H9 (cell line): ENCODE measurements around the gene MIPOL1. TPM values are rescaled to one million over a fixed set of nuclear protein-coding genes. Genes with fewer than 3 reads are reported as not detected.

Experiments
- DNase-seq: peaks from one replicate; pipeline ENCODE4 v3.0.0-alpha.2; 2017
- H2AFZ ChIP-seq: one replicate; pipeline ENCODE4 v1.6.1; 2013; ENCODE audit warnings: mild to moderate bottlenecking, low read length, control low read depth, moderate library complexity
- H2AK5ac ChIP-seq: 2 replicates; pipeline ENCODE4 v1.6.1; 2013; ENCODE audit warnings: low read length, control low read depth, mixed read lengths; ENCODE audit not compliant: insufficient read length
- H2BK120ac ChIP-seq: one replicate; pipeline ENCODE4 v1.6.1; 2013; ENCODE audit warnings: low read depth, mild to moderate bottlenecking, low read length, control low read depth, inconsistent platforms; ENCODE audit not compliant: poor library complexity, severe bottlenecking
- H2BK12ac ChIP-seq: 2 replicates; pipeline ENCODE4 v1.6.1; 2013; ENCODE audit warnings: low read length, control low read depth, mixed read lengths, low read depth; ENCODE audit not compliant: insufficient read length
- H2BK15ac ChIP-seq: 2 replicates; pipeline ENCODE4 v1.6.1; 2013; ENCODE audit warnings: low read depth, low read length, control low read depth
- H2BK20ac ChIP-seq: one replicate; pipeline ENCODE4 v1.6.1; 2013; ENCODE audit warnings: low read depth, mild to moderate bottlenecking, low read length, control low read depth, inconsistent platforms; ENCODE audit not compliant: poor library complexity, severe bottlenecking
- H2BK5ac ChIP-seq: 2 replicates; pipeline ENCODE4 v1.6.1; 2013; ENCODE audit warnings: low read length, control low read depth, mixed read lengths; ENCODE audit not compliant: insufficient read length
- H3K14ac ChIP-seq: 2 replicates; pipeline ENCODE4 v1.6.1; 2013; ENCODE audit warnings: low read length, control low read depth; ENCODE audit not compliant: insufficient read depth
- H3K18ac ChIP-seq: 2 replicates; pipeline ENCODE4 v1.6.1; 2013; ENCODE audit warnings: low read depth, mild to moderate bottlenecking, mixed read lengths, low read length, control low read depth; ENCODE audit not compliant: insufficient read length
- H3K23ac ChIP-seq: 2 replicates; pipeline ENCODE4 v1.6.1; 2013; ENCODE audit warnings: low read length, control low read depth, mixed read lengths, low read depth; ENCODE audit not compliant: insufficient read length
- H3K23me2 ChIP-seq: 2 replicates; pipeline ENCODE4 v1.6.1; 2013; ENCODE audit warnings: low read depth, mild to moderate bottlenecking, mixed read lengths, low read length, control low read depth; ENCODE audit not compliant: insufficient read length, poor library complexity, severe bottlenecking
- H3K27ac ChIP-seq: 2 replicates; pipeline ENCODE4 v1.5.1; 2013; ENCODE audit warnings: low read length, control low read depth, mixed read lengths, low read depth; ENCODE audit not compliant: insufficient read length
- H3K27me3 ChIP-seq: 2 replicates; pipeline ENCODE4 v1.6.1; 2013; ENCODE audit warnings: low read length, control low read depth, inconsistent platforms; ENCODE audit not compliant: insufficient read depth
- H3K4ac ChIP-seq: 2 replicates; pipeline ENCODE4 v1.6.1; 2013; ENCODE audit warnings: low read depth, mild to moderate bottlenecking, control low read depth, inconsistent platforms, low read length, moderate library complexity
- H3K4me1 ChIP-seq: 2 replicates; pipeline ENCODE4 v1.6.1; 2013; ENCODE audit warnings: low read length, control low read depth, inconsistent platforms; ENCODE audit not compliant: insufficient read depth
- H3K4me2 ChIP-seq: 2 replicates; pipeline ENCODE4 v1.6.1; 2013; ENCODE audit warnings: low read length, control low read depth, mixed read lengths; ENCODE audit not compliant: insufficient read length, insufficient read depth
- H3K56ac ChIP-seq: 2 replicates; pipeline ENCODE4 v1.6.1; 2013; ENCODE audit warnings: low read depth, mild to moderate bottlenecking, mixed read lengths, low read length, control low read depth; ENCODE audit not compliant: insufficient read length
- H3K79me1 ChIP-seq: 2 replicates; pipeline ENCODE4 v1.6.1; 2013; ENCODE audit warnings: low read depth, mild to moderate bottlenecking, moderate library complexity, low read length, control low read depth, inconsistent platforms; ENCODE audit not compliant: insufficient read depth, poor library complexity, severe bottlenecking
- H3K79me2 ChIP-seq: 2 replicates; pipeline ENCODE4 v1.6.1; 2013; ENCODE audit warnings: low read length, control low read depth, inconsistent platforms; ENCODE audit not compliant: insufficient read depth
- H3K9ac ChIP-seq: 2 replicates; pipeline ENCODE4 v1.6.1; 2013; ENCODE audit warnings: low read length, control low read depth, mixed read lengths; ENCODE audit not compliant: insufficient read length; ENCODE audit errors: extremely low read depth
- H3K9me3 ChIP-seq: one replicate; pipeline ENCODE4 v1.6.1; 2013; ENCODE audit warnings: low read depth, low read length, inconsistent platforms; ENCODE audit not compliant: control insufficient read depth
- H3T11ph ChIP-seq: one replicate; pipeline ENCODE4 v1.6.1; 2013; ENCODE audit warnings: mild to moderate bottlenecking, low read length, control low read depth, inconsistent platforms
- H4K20me1 ChIP-seq: one replicate; pipeline ENCODE4 v1.6.1; 2013; ENCODE audit not compliant: control insufficient read depth, insufficient read length, insufficient read depth
- H4K5ac ChIP-seq: 2 replicates; pipeline ENCODE4 v1.6.1; 2013; ENCODE audit warnings: low read depth, mild to moderate bottlenecking, mixed read lengths, low read length, control low read depth; ENCODE audit not compliant: insufficient read length
- H4K8ac ChIP-seq: replicated peaks from 2 replicates; pipeline ENCODE4 v1.6.1; 2013; ENCODE audit warnings: low read length, control low read depth, mixed read lengths, low read depth; ENCODE audit not compliant: insufficient read length
- H4K91ac ChIP-seq: 2 replicates; pipeline ENCODE4 v1.6.1; 2013; ENCODE audit warnings: low read depth, mild to moderate bottlenecking, moderate library complexity, mixed read lengths, low read length, control low read depth; ENCODE audit not compliant: insufficient read length
- H3K27ac Mint-ChIP-seq, 3 experiments: 2 replicates in 2 of 3; 3 replicates in 1 of 3; pipeline ENCODE4 v1.8.0; 2020 to 2021; ENCODE audit warnings: mixed read lengths in 3 of 3, mild to moderate bottlenecking in 1 of 3, moderate library complexity in 1 of 3
- H3K27me3 Mint-ChIP-seq: 2 replicates; pipeline ENCODE4 v1.8.0; 2021; ENCODE audit warnings: low read depth, mild to moderate bottlenecking, moderate library complexity, mixed read lengths
- H3K36me3 Mint-ChIP-seq, 3 experiments: 2 replicates in 2 of 3; 3 replicates in 1 of 3; pipeline ENCODE4 v1.8.0; 2020 to 2021; ENCODE audit warnings: low read depth in 3 of 3, mixed read lengths in 3 of 3; ENCODE audit not compliant: insufficient read depth in 1 of 3
- H3K4me1 Mint-ChIP-seq, 2 experiments: 2 replicates each; pipeline ENCODE4 v1.8.0; 2020; ENCODE audit warnings: mixed read lengths in 2 of 2
- H3K4me3 Mint-ChIP-seq, 2 experiments: 2 replicates in 1 of 2; 3 replicates in 1 of 2; pipeline ENCODE4 v1.8.0; 2020 to 2021; ENCODE audit warnings: mild to moderate bottlenecking in 2 of 2, mixed read lengths in 2 of 2, moderate library complexity in 1 of 2
- H3K9me3 Mint-ChIP-seq, 2 experiments: 2 replicates in 1 of 2; 3 replicates in 1 of 2; pipeline ENCODE4 v1.8.0; 2020; ENCODE audit warnings: mild to moderate bottlenecking in 2 of 2, mixed read lengths in 2 of 2, moderate library complexity in 1 of 2
- WGBS: extraction: QIAGEN DNeasy Blood & Tissue Kit; methylation state at CpG from one replicate; pipeline ENCODE4 v1.1.7; 2013; ENCODE audit warnings: missing lambda C conversion rate, low lambda C conversion rate, mixed read lengths; ENCODE audit not compliant: insufficient read length; ENCODE audit errors: extremely low coverage; 5-methylcytosine and 5-hydroxymethylcytosine counted together
- total RNA-seq: library from RNA; stranded (reverse); gene quantifications from 2 replicates; pipeline ENCODE4 v1.2.1, GENCODE V29; 2021
- TF ChIP-seq, protein P1 (sequence below): fragments of 200-600 bp; sonication (generic); conservative IDR thresholded peaks from 3 replicates; pipeline ENCODE4 v1.8.0; 2021; ENCODE audit warnings: antibody characterized with exemption, mild to moderate bottlenecking

The MIPOL1 gene
- total RNA-seq, 1 experiment from 2014 or later, result 15.6 TPM

DNA sequence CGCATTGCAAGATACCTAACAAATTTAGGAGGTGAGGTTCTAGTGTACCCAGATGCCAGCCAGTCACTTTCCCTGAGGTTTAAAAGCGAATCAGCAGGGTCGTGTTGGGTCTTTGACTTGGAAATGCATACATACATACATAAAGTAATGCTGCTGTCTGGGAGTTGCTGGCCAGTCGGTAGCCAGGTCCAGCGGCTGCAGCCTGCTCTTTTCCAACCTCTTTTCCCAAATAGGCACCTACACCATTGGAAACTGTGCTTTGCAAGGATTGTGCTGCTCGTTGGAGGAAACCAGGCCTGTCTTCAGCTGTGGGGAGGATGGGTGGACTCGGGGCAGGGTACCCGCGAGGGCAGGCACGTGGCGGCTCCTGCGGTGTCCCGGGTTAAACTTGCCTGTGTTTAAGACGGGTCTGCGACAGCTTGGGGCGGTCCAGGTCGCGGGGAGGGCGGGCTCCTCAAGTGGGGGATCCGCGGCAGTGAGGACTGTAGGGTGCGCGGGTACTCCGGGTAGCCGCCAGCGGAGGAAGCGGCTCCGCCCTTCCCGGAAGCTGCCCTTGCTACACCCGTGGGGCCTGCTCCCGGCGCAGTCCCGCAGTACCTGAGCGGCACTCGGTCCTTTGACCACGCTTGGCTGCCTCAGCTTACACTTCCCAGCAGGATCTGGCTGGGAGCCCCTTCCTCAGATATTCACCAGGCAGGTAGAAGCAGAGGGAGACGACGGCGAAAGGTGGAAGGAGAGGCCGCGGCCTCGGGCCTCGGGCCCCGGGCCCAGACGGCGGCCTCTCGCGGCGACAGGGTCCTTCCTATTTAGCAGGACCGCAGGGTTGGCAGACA lies 400.4 kb downstream of the MIPOL1 start:
- Histone ChIP-seq H4K20me1 (peaks cover 3% of the 10 kb centered on the region), H3K27me3 (peaks cover 87% of the 10 kb centered on the region)
- peaks cover 30 to 46% of the 10 kb centered on the region in 2 experiments for H3K4me1 Mint-ChIP-seq

More for the DNA sequence above, 400.4 kb downstream of the MIPOL1 start:
- no peak overlapping the region for H2AFZ ChIP-seq
- no peaks in the 10 kb centered on the region for H3K79me2 ChIP-seq
- no peak overlapping the region for H3K4ac ChIP-seq
- Mint-ChIP-seq H3K27me3 (peaks cover 98% of the 10 kb centered on the region), H3K27ac (no peak overlapping the region), H3K36me3 (no peaks in the 10 kb centered on the region; a peak in 2 of 7 replicates), H3K4me3 (peak overlapping the region; percentile 39 to 73), H3K9me3 (no peaks in the 10 kb centered on the region; a peak in 2 of 5 replicates)
- H3K56ac ChIP-seq, result no peak overlapping the region
- H3K4me2 ChIP-seq, result peak overlapping the region; percentile 45
- no peak overlapping the region for H4K8ac ChIP-seq
- no peak overlapping the region for H2BK20ac ChIP-seq
- H3K4me1 ChIP-seq, result no peaks in the 10 kb centered on the region
- H3K79me1 ChIP-seq, result no peaks in the 10 kb centered on the region
- no CpG with 5 or more reads among the region's 50 CpGs for WGBS
- H2BK5ac ChIP-seq, result no peak overlapping the region
- H4K5ac ChIP-seq, result no peak overlapping the region
- no peak overlapping the region for H2BK120ac ChIP-seq
- no peak overlapping the region for H2BK12ac ChIP-seq
- no peak overlapping the region for H2AK5ac ChIP-seq
- H3K23ac ChIP-seq, result no peak overlapping the region
- no peaks in the 10 kb centered on the region for H3K9me3 ChIP-seq
- H3K18ac ChIP-seq, result no peak overlapping the region
- H3K27ac ChIP-seq, result no peak overlapping the region
- no peak overlapping the region for H3K14ac ChIP-seq
- DNase-seq, result peak; percentile 42
- no peak overlapping the region for H3T11ph ChIP-seq
- no peak overlapping the region for H4K91ac ChIP-seq
- H2BK15ac ChIP-seq, result no peak overlapping the region
- TF ChIP-seq, protein P1, sequence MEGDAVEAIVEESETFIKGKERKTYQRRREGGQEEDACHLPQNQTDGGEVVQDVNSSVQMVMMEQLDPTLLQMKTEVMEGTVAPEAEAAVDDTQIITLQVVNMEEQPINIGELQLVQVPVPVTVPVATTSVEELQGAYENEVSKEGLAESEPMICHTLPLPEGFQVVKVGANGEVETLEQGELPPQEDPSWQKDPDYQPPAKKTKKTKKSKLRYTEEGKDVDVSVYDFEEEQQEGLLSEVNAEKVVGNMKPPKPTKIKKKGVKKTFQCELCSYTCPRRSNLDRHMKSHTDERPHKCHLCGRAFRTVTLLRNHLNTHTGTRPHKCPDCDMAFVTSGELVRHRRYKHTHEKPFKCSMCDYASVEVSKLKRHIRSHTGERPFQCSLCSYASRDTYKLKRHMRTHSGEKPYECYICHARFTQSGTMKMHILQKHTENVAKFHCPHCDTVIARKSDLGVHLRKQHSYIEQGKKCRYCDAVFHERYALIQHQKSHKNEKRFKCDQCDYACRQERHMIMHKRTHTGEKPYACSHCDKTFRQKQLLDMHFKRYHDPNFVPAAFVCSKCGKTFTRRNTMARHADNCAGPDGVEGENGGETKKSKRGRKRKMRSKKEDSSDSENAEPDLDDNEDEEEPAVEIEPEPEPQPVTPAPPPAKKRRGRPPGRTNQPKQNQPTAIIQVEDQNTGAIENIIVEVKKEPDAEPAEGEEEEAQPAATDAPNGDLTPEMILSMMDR, result no peak
- no peak overlapping the region for H3K9ac ChIP-seq
- H3K23me2 ChIP-seq, result peaks cover 11% of the 10 kb centered on the region
